ENCODE data around the gene SH2D2A. TPM values are rescaled to one million over a fixed set of nuclear protein-coding genes. Genes with fewer than 3 reads are reported as not detected.

The SH2D2A gene
- total and polyA plus RNA-seq, 2 donors (not counting 1 experiment from before 2014, with no cell fraction given) = 0.73 to 2.1 TPM

DNA sequence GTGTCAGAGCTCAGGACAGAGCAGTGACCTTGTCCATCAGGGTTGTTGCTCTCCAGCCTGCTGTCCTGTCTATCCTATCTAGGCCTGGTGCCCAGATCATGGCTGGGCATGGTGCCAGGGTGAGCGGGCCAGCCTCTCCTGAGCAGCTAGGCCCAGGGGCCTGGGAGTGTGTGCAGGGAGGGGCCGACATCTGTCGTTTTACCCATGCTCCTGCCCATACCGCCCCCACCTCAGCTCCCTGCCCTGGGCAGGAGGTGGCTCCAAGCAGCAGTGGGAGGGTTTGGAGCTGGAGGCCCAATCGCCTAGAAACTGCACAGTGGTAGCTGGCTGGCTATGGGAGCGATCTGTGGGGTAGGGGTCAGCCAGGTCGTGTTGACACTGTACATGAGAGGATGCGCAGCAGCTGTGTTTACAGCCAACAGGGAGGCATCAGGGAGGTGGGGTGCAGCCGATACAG, 35.8 kb upstream of the SH2D2A start:
- Histone ChIP-seq H3K79me2 (ENCODE audit: control insufficient read depth, insufficient read depth, low read length) (no peaks in the 10 kb centered on the region), H3K27ac (ENCODE audit: low read length in 2 of 2) (no peak overlapping the region), H2AFZ (ENCODE audit: insufficient read depth, low read depth, low read length, poor library complexity, severe bottlenecking) (no peak overlapping the region), H3K4me3 (ENCODE audit: control extremely low read depth in 1 of 5, extremely low read depth in 1 of 5, insufficient read depth in 1 of 5, low read depth in 2 of 5, low read length in 4 of 5) (no peak overlapping the region), H3K9me3 (ENCODE audit: control extremely low read depth in 1 of 3, control insufficient read depth in 2 of 3, insufficient read depth in 1 of 3, low read length in 2 of 3) (peaks cover 0 to 4% (median 0%) of the 10 kb centered on the region in 3 donors), H3K4me1 (ENCODE audit: control insufficient read depth in 2 of 2, insufficient read depth in 2 of 2, low read length in 2 of 2) (peaks cover 0 to 5% of the 10 kb centered on the region in 2 donors), H3K4me2 (replicated peaks; ENCODE audit: low read depth, low read length, poor library complexity, severe bottlenecking) (no peak overlapping the region), H3K27me3 (replicated peaks in 1 of 4; ENCODE audit: control extremely low read depth in 1 of 4, control insufficient read depth in 3 of 4, insufficient read depth in 4 of 4, low read length in 3 of 4) (peaks cover 0 to 28% (median 9%) of the 10 kb centered on the region in 4 experiments), H4K20me1 (ENCODE audit: control insufficient read depth, insufficient read depth, low read length, poor library complexity, severe bottlenecking) (no peaks in the 10 kb centered on the region), H3K36me3 (replicated peaks in 1 of 2; ENCODE audit: control extremely low read depth in 1 of 2, control insufficient read depth in 1 of 2, extremely low read depth in 1 of 2, insufficient read depth in 2 of 2, low read length in 1 of 2) (no peaks in the 10 kb centered on the region), H3K9ac (ENCODE audit: low read length) (no peak overlapping the region)
- Mint-ChIP-seq H3K4me3 (no peak overlapping the region), H3K9me3 (ENCODE audit: insufficient read depth) (no peaks in the 10 kb centered on the region), H3K4me1 (peaks cover 10% of the 10 kb centered on the region), H3K27ac (no peak overlapping the region), H3K27me3 (peaks cover 62% of the 10 kb centered on the region)
- 88% methylated on average over 6 of the region's 9 CpGs for WGBS (ENCODE audit: insufficient coverage)
- ATAC-seq (ENCODE audit: low read depth) (no peak), DNase-seq (no peak)
- intact Hi-C loops (cut with micrococcal nuclease) = no loop called here
- TF ChIP-seq EZH2 (IDR thresholded peaks at IDR 0.05; ENCODE audit: borderline replicate concordance, insufficient read depth, low read depth, low read length, poor library complexity, severe bottlenecking) = no peak
- TF ChIP-seq, protein P1, sequence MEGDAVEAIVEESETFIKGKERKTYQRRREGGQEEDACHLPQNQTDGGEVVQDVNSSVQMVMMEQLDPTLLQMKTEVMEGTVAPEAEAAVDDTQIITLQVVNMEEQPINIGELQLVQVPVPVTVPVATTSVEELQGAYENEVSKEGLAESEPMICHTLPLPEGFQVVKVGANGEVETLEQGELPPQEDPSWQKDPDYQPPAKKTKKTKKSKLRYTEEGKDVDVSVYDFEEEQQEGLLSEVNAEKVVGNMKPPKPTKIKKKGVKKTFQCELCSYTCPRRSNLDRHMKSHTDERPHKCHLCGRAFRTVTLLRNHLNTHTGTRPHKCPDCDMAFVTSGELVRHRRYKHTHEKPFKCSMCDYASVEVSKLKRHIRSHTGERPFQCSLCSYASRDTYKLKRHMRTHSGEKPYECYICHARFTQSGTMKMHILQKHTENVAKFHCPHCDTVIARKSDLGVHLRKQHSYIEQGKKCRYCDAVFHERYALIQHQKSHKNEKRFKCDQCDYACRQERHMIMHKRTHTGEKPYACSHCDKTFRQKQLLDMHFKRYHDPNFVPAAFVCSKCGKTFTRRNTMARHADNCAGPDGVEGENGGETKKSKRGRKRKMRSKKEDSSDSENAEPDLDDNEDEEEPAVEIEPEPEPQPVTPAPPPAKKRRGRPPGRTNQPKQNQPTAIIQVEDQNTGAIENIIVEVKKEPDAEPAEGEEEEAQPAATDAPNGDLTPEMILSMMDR (IDR thresholded peaks at IDR 0.05) = no peak
- POLR2A ChIA-PET = no interaction called here
- CTCF ChIA-PET = interaction anchor here (0.6 to 1.6 kb wide), 3 partner anchors 57 to 442 kb away, joined by 3 to 6 read pairs (median 3); no protein-coding TSS in a partner anchor

DNA sequence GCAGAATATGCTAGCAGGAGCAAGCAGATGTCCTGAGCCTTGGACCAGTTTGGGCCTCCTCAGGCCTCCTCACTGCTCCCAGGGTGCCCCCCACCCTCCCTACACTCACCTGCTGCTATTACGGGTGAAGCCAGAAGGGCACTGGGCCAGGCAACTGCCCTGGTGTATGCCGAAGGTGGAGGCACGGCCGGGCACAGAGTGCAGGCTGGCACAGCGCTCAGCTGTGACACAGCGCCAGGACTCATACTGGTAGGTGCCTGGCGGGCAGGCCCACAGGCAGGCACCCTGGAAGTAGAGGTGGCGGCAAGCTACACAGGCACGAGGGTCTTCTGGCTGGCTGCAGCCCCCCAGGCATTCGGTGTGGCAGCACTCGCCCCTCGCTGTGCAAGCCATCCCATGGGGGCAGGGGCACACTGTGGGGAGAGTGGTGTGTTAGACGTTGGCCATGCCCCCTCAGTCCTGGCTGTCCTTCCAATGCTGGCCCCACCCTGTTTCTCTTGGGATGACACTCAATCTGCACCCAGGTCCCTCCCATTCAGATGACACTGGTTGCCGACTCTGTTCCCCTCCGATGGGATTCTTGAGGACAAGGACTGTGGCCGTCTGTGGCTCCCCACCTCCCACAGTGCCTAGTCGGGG, 35.2 kb upstream of the SH2D2A start:
- no peak overlapping the region for H3K4me3 Mint-ChIP-seq
- intact Hi-C loops (cut with micrococcal nuclease) = no loop called here
- H3K36me3 ChIP-seq (replicated peaks in 1 of 2; ENCODE audit: control extremely low read depth in 1 of 2, control insufficient read depth in 1 of 2, extremely low read depth in 1 of 2, insufficient read depth in 2 of 2, low read length in 1 of 2) = no peaks in the 10 kb centered on the region
- H3K4me1 Mint-ChIP-seq = peaks cover 10% of the 10 kb centered on the region
- DNase-seq (no peak), ATAC-seq (ENCODE audit: low read depth) (no peak)
- WGBS (ENCODE audit: insufficient coverage) = 92% methylated on average over 17 of the region's 17 CpGs
- no peaks in the 10 kb centered on the region for H4K20me1 ChIP-seq (ENCODE audit: control insufficient read depth, insufficient read depth, low read length, poor library complexity, severe bottlenecking)
- peaks cover 63% of the 10 kb centered on the region for H3K27me3 Mint-ChIP-seq
- H3K4me1 ChIP-seq (ENCODE audit: control insufficient read depth in 2 of 2, insufficient read depth in 2 of 2, low read length in 2 of 2) = peaks cover 0 to 5% of the 10 kb centered on the region in 2 donors
- H3K9me3 Mint-ChIP-seq (ENCODE audit: insufficient read depth) = no peaks in the 10 kb centered on the region
- H3K9ac ChIP-seq (ENCODE audit: low read length) = no peak overlapping the region
- H3K9me3 ChIP-seq (ENCODE audit: control extremely low read depth in 1 of 3, control insufficient read depth in 2 of 3, insufficient read depth in 1 of 3, low read length in 2 of 3) = peaks cover 0 to 4% (median 0%) of the 10 kb centered on the region in 3 donors
- ChIA-PET CTCF (interaction anchor here (1.6 kb wide), 1 partner anchor 162 kb away, joined by 6 read pairs; no protein-coding TSS in a partner anchor), POLR2A (no interaction called here)
- peaks cover 0 to 27% (median 9%) of the 10 kb centered on the region in 4 experiments for H3K27me3 ChIP-seq (replicated peaks in 1 of 4; ENCODE audit: control extremely low read depth in 1 of 4, control insufficient read depth in 3 of 4, insufficient read depth in 4 of 4, low read length in 3 of 4)
- no peak overlapping the region for H3K4me2 ChIP-seq (replicated peaks; ENCODE audit: low read depth, low read length, poor library complexity, severe bottlenecking)
- H3K79me2 ChIP-seq (ENCODE audit: control insufficient read depth, insufficient read depth, low read length) = no peaks in the 10 kb centered on the region
- H3K27ac ChIP-seq (ENCODE audit: low read length in 2 of 2) = no peak overlapping the region
- H3K27ac Mint-ChIP-seq = no peak overlapping the region
- H2AFZ ChIP-seq (ENCODE audit: insufficient read depth, low read depth, low read length, poor library complexity, severe bottlenecking) = no peak overlapping the region
- no peak overlapping the region for H3K4me3 ChIP-seq (ENCODE audit: control extremely low read depth in 1 of 5, extremely low read depth in 1 of 5, insufficient read depth in 1 of 5, low read depth in 2 of 5, low read length in 4 of 5)
- no peak for TF ChIP-seq EZH2 (IDR thresholded peaks at IDR 0.05; ENCODE audit: borderline replicate concordance, insufficient read depth, low read depth, low read length, poor library complexity, severe bottlenecking)
- TF ChIP-seq, protein P1 (IDR thresholded peaks at IDR 0.05) = no peak

Data from B cell (primary cell).